Measurements from ENCODE around the gene NFKBIA.
A peak's percentile ranks its signal among the peaks of the same experiment; 100 is the strongest.
"Not testable (repeated sequence)": the region's sequence is repeated elsewhere in the genome, so short reads cannot be mapped to it uniquely, and the experiment has no call there.

NFKBIA gene

DNA sequence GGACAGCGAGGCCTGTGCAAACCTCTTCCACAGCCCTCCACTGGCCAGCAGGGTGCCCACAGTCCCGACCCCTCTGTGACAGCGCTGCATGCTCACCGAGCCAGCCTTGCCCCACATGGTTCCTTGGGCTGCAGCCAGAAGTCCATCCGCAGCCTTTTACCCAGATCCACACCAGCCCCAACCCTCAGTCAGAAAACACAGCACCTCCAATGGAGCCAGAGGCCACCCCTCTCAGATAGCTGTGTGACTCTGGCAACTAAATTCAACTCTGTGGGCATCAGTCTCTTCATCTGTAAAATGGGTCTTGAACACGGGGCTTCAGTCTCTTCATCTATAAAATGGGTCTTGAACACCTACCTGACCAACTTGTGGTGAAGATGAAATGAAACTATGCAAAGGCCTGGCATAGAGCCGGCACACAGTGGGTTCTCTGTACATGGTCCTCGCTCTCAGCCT is 38.0 kb downstream of the NFKBIA start:
- no peak for DNase-seq

DNA sequence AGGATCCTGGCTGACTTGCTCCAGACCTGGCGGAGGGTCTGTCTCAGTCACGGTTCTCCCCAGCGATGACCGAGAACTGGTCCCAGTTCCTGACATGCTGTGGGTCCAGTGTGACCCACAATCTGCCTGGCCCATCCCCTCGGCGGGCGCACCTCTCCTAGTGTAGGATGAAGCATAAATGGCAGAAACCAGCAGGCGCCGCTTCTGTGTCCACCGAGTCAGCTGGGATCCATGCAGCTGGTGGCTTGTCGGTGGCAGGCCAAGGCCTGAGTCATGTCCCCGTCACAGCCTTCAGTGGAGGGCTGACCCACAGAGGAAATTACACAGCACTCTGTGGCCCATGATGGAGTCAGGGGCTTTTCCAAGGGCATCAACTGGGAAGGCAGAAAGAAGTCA is 38.5 kb downstream of the NFKBIA start:
- peak; percentile 62 for DNase-seq

DNA sequence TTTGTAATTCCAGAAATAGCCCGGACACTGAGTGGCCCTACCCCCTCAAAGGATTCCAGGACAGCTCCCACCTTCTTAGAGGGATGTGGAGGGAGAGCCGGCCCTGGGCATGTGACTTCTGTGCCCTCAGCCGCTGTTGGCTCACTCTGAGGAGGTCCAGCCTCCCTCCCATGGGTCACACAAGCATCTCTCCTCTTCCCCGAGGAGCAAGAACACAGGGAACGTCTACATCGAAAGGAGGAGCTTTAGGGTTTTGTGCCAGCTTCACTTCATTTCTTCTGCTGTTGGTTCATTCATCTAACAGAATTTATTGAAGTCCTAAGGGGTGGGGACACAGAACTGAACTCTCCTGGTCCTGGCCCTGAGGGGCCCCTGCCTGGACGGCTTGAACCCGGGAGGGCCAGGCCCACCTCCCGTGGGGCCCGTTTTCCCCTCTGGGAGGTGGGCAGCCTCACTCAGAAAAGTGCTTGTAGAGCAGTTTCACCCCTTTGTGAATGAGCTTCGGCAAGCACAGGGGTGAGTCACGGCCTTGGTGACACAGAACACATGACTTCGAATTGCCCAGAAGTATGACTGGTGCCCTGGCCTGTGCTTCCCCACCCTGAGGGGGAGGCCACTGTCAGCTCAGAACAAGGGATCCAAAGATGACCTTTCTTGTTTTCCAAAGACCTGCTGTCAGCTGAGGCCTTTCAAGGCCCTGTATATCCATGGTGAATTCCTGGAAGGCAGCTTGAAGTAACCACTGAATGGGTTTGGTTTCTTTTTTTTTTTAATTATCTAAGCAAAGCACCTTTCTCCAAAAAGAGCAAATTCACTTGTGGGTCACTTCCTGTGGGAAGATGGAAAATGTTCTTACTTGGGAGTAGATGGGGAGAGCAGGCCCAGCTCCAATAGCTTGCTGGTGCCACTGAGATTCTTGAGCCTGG is 39.2 kb downstream of the NFKBIA start:
- peak; percentile 89 for DNase-seq

DNA sequence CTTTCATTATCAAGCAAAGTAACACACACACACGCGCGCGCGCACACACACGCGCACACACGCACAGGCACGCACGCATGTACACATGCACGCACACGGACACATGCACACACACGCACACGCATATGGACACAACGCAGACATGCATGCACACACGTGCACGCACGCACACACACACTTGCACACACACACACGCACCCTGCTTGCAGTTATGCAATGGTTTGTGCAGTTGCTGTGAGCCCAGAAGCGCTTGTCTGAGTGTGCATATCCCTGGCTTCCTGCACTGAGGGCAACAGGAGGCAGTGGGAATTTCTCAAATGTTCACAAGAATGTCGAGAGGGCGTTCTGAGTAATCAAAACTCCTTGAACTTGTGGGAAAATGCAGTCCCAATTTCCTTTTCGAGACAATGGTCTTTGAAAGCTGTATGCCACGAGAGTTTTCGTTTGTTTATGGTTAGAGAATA is 41.6 kb downstream of the NFKBIA start:
- no peak for DNase-seq

DNA sequence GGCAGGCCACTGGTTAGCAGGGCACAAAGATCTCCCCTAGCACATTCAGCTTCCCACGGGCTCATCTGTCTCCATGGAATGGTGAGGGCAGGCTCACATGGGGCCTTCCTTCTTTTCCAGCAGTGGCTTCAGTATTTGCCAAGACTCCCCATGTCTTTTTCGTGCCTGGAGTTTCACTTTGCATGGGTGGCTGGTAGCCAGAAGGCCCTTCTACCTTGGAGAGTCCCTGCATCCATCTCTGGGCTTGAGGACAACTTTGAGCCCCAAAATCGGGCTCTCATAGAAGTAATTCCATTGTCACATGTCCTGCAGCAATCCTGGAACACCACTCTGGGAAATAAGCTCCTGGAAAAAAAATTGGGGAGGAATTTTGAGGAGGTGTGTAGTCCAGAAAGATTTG is 42.1 kb downstream of the NFKBIA start:
- no peak for DNase-seq

DNA sequence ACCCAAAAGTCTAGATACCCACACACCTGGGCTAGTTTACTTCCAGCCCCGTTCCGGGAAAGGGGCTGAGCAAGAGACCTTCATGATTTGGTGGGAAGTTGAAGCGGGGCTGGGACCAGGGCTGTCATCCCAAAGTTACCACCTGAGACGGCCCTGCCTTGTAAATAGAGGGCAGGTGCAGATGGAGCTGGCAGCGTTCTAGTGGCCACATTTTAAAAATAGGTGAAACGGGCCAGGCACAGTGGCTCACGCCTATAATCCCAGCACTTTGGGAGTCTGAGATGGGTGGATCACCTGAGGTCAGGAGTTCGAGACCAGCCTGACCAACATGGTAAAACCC is 43.4 kb downstream of the NFKBIA start:
- DNase-seq: no peak

DNA sequence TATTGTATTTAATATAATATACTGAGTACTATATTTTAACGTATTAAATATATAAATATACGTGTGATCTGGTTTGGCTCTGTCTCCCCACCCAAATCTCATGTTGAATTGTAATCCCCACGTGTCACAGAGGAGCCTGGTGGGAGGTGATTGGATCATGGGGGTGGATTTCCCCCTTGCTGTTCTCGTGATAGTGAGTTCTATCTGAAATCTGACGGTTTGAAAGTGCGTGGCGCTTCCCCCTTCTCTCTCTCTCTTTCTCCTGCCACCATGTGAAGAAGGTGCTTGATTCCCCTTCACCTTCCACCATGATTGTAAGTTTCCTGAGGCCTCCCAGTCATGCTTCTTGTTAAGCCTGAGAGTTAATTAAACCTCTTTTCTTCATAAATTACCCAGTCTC is 44.9 kb downstream of the NFKBIA start:
- DNase-seq: not testable (repeated sequence)

DNA sequence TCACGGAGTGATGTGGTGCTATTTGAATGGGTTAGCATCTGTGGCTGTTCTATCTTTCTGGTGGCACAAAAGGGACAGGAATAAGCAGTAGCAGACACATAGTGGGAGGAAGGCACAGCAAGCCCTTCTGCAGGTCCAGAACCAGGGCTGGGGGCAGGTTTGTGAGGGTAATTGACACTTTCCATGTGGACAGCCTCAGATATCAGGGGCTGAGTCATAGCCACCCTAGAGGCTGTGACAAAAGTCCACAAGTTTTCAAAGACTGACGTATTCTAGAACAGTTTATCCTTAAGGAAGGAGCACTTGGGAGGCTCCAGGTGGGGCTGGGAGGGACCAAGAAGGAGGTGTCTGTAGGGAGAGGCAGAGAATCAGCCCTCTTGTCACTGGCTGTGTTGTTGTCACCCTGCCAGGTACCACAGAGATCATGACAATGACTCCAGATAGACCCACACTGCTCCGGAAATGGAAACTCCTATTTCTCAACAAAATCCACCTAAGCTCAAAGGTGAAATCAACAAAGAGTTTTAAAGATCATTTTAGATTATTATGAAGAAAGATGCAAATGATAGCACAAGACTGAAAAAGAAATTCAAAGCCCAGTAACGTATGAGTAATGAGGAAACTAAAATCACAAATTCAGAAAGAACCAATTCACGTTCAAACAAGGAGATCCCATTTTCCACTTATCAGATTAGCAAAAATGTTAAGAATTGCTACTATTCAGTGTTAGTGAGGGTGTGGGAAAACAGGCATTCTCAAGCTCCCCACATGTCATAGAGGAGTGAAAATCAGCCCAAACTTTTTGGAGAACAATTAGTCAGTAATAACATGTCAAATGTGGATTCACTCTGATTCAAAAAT is 48.3 kb downstream of the NFKBIA start:
- peak; percentile 72 for DNase-seq

DNA sequence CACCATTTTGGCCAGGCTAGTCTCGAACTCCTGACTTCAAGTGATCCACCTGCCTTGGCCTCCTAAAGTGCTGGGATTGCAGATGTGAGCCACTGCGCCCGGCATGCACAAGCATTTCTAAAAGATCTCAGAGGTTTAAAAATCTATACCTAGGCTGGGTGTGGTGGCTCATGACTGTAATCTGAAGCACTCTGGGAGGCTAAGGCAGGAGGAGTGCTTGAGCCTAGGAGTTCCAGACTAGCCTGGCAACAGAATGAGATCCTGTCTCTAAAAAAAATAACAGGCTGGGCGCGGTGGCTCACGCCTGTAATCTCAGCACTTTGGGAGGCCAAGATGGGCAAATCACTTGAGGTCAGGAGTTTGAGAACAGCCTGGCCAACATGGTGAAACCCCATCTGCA is 49.3 kb downstream of the NFKBIA start:
- not testable (repeated sequence) for DNase-seq

DNA sequence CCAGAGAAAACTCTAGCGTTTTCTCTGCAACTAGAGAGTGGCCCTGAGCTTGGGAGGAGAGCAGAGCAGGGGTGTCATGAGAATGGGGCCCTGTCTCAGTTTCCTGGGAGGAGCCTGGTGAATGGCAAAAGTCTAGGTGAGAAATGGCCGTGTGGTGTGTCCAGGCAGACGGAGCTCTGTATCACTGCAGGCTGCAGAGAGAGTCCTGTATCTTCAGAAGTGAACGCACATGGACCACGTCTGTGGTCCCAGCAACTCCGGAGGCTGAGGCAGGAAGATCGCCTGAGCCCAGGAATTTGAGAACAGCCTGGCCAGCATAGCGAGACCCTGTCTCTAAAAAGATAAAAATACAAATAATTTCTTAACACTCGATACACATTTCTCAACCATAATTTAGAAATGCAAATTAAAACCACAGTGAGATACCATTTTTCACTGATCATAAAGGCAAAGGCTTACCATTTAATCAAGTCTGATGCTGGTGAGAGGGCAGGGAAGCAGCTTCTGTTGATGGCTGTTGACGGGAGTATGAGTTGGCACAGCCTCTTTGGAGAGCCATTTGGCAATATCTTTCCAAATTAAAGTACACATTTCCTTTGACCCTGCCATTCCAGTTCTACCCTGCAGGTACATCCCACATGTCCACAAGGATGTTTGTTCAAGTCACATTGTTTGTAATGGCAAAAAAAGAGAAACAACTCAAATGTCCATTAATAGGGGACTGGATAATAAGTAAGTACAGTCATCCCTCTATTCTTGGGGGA is 51.0 kb downstream of the NFKBIA start:
- DNase-seq: no peak

DNA sequence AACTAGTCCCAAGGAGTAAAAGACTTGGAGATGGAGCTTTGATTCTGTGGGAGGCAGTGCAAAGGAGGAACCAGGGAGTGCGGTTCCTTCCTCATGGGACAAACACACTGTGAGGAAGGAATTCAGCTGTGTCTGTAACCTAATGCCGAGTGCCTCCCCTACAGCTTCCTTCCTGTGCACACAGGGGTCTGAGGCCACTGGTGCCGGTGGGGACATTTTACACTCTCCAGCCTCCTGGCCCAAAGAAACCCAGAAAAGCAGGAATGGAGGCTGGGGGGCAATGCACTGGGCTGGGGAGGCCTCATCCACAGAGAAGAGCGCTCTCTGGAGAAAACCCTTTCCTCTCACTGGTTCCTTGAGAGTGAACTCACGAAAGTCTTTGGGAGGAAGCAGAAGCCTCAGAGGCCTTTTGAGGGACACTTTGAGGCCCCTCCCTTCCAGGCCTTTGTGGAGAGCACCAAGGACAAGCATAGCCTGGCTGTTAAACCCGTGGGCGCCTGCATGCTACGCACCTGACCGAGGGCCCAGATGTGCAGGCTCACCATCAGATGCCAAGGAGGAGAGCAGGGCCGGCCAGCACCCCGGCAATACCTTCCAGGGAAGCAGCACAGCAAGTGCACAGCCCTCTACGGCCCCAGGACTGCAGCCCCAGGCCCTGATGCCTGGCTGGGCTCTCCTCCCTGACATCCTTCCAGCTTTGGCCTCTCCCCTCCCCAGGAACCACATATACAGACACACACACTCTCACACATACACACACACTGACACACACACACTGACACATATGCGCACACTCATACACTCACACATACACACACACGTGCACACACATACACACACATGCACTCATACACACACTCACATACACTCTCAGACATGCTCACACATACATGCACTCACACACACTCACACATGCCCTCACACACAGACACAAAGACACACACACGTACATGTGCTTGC is 52.0 kb downstream of the NFKBIA start:
- no peak for DNase-seq

DNA sequence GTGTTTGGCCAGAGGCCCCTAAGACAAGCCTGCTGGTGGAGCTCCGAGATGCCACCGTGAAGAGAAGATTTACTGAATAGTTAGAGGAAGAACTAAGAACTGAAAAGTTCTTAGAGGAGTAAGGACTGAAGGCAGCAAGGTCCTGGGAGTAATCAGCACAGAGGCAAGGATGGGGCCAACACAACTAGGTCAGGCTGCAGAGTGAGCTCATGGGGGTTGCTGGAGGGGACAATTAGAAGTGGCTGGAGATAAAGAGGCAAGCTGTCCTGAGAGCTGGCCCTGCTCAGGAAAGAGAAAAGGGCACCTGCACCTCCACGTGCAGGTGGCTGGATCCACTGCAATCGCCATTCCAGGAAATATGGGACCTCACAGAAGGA is 52.7 kb downstream of the NFKBIA start:
- DNase-seq: no peak
